KMS-11 (cell line): ENCODE measurements around the gene NCKIPSD.

Experiments used
- H2AFZ ChIP-seq: fragments of 200-600 bp; sonication (generic); 2 replicates; pipeline ENCODE4 v1.6.1; 2016; ENCODE audit warnings: antibody characterized with exemption, mixed run types, low read depth
- H3K27ac ChIP-seq: fragments of 200-600 bp; sonication (generic); 2 replicates; pipeline ENCODE4 v1.6.1; 2016; ENCODE audit warnings: mild to moderate bottlenecking, mixed run types
- H3K27me3 ChIP-seq: fragments of 200-600 bp; sonication (generic); 2 replicates; pipeline ENCODE4 v1.6.1; 2017; ENCODE audit warnings: mild to moderate bottlenecking, low read depth, mixed run types, moderate library complexity; ENCODE audit not compliant: insufficient read depth
- H3K36me3 ChIP-seq: fragments of 200-600 bp; sonication (generic); 2 replicates; pipeline ENCODE4 v1.6.1; 2017; ENCODE audit warnings: mild to moderate bottlenecking, mixed run types; ENCODE audit not compliant: insufficient read depth
- H3K4me1 ChIP-seq: fragments of 200-600 bp; sonication (generic); 2 replicates; pipeline ENCODE4 v1.6.1; 2016; ENCODE audit warnings: mild to moderate bottlenecking, low read depth, mixed run types; ENCODE audit not compliant: poor library complexity, severe bottlenecking
- H3K4me2 ChIP-seq: fragments of 200-600 bp; sonication (generic); 2 replicates; pipeline ENCODE4 v1.7.0; 2016; ENCODE audit warnings: mild to moderate bottlenecking, mixed run types
- H3K4me3 ChIP-seq: fragments of 200-600 bp; sonication (generic); IDR thresholded peaks from 2 replicates; pipeline ENCODE4 v1.6.1; 2017; ENCODE audit warnings: low read depth, low read length, mixed read lengths; ENCODE audit not compliant: insufficient read depth
- H3K79me2 ChIP-seq: fragments of 200-600 bp; sonication (generic); 2 replicates; pipeline ENCODE4 v1.6.1; 2016; ENCODE audit warnings: low read depth, mixed run types; ENCODE audit not compliant: insufficient read depth
- H3K9ac ChIP-seq: fragments of 200-600 bp; sonication (generic); 2 replicates; pipeline ENCODE4 v1.6.1; 2016; ENCODE audit warnings: mild to moderate bottlenecking, mixed run types
- H4K20me1 ChIP-seq: fragments of 200-600 bp; sonication (generic); 2 replicates; pipeline ENCODE4 v1.6.1; 2016; ENCODE audit warnings: mild to moderate bottlenecking, mixed run types; ENCODE audit not compliant: insufficient read depth
- CTCF ChIP-seq: fragments of 200-600 bp; sonication (generic); conservative IDR thresholded peaks from 2 replicates; pipeline ENCODE4 v1.6.1; 2017; ENCODE audit warnings: low read depth, mild to moderate bottlenecking, antibody characterized with exemption, low read length, moderate library complexity, mixed read lengths

NCKIPSD gene

DNA sequence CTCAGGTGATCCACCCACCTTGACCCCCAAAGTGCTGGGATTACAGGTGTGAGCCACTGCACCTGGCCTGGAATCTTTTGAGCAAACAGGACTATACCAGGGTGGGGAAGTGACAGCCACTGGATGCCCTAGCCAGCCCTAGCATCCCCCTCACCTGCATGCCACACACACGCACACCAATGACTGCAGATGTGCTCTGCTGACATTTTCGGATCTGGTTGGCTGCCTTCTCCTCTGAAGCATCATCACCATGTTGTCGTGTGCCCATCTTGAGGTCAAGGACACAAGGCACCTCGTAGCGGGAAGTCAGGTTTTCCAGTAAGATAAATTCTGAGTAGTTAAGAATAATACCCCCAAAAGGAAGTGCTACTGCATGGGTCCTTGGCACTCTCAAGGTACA is 3.7 kb upstream of the NCKIPSD start:
- no peak for TF ChIP-seq CTCF
- Histone ChIP-seq H3K36me3 (no peaks in the 10 kb centered on the region), H3K27me3 (no peaks in the 10 kb centered on the region), H3K79me2 (no peaks in the 10 kb centered on the region), H3K4me3 (no peak overlapping the region), H3K27ac (no peak overlapping the region), H3K9ac (no peak overlapping the region), H3K4me2 (no peak overlapping the region), H4K20me1 (no peaks in the 10 kb centered on the region), H2AFZ (no peak overlapping the region), H3K4me1 (peaks cover 3% of the 10 kb centered on the region)

- H3K4me2 ChIP-seq = no peak overlapping the region
- H3K4me3 ChIP-seq = no peak overlapping the region
- no peaks in the 10 kb centered on the region for H3K36me3 ChIP-seq
- H3K27me3 ChIP-seq = no peaks in the 10 kb centered on the region
- H3K9ac ChIP-seq = no peak overlapping the region
- no peaks in the 10 kb centered on the region for H4K20me1 ChIP-seq
- no peak for TF ChIP-seq CTCF
- no peak overlapping the region for H2AFZ ChIP-seq
- H3K79me2 ChIP-seq = no peaks in the 10 kb centered on the region
- H3K4me1 ChIP-seq = peaks cover 3% of the 10 kb centered on the region
- H3K27ac ChIP-seq = no peak overlapping the region
Measured at GRCh38 chr3:48688737-48689075, 3.0 kb upstream of the NCKIPSD start.

- no peaks in the 10 kb centered on the region for H3K36me3 ChIP-seq
- H3K4me1 ChIP-seq = peaks cover 3% of the 10 kb centered on the region
- no peak overlapping the region for H3K4me2 ChIP-seq
- no peaks in the 10 kb centered on the region for H3K27me3 ChIP-seq
- no peak overlapping the region for H2AFZ ChIP-seq
- no peaks in the 10 kb centered on the region for H3K79me2 ChIP-seq
- H3K9ac ChIP-seq = no peak overlapping the region
- no peak overlapping the region for H3K27ac ChIP-seq
- no peak for TF ChIP-seq CTCF
- no peak overlapping the region for H3K4me3 ChIP-seq
- no peaks in the 10 kb centered on the region for H4K20me1 ChIP-seq
Measured at GRCh38 chr3:48688032-48688736, 2.5 kb upstream of the NCKIPSD start.

DNA sequence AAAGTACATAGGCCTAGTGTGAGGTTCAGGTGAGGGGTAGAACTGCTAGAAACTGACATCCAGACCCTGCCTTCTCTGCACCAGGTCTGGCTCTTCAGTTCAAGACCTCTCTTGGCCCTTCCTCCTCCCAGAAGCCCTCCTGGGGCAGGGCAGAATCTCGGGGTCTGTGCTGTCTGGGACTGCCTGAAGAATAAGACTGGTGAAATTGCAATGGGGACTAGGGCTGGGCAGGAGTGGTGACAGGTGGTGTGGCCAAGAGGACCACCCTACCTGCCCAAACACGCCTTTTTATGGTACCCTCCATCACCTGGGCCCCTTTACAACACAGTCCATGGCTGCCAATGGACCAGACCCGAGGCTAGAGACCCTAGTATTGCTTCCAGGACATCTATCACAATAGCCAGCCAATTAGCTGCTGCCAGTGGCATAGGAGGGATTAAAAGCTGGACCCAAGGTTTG is 1.5 kb upstream of the NCKIPSD start:
- H3K79me2 ChIP-seq = no peaks in the 10 kb centered on the region
- H3K4me2 ChIP-seq = no peak overlapping the region
- no peak overlapping the region for H3K9ac ChIP-seq
- H3K27me3 ChIP-seq = no peaks in the 10 kb centered on the region
- no peak overlapping the region for H3K27ac ChIP-seq
- no peaks in the 10 kb centered on the region for H3K36me3 ChIP-seq
- peaks cover 3% of the 10 kb centered on the region for H3K4me1 ChIP-seq
- H2AFZ ChIP-seq = no peak overlapping the region
- H4K20me1 ChIP-seq = no peaks in the 10 kb centered on the region
- TF ChIP-seq CTCF = no peak
- no peak overlapping the region for H3K4me3 ChIP-seq
